DLD1 (cell line): ENCODE results near the gene VWC2L.

Source experiments
- in situ Hi-C: cut with HindIII; loops from 2 replicates; pipeline ENCODE4 v1.10.0; 2017; ENCODE audit warnings: low sequenced_read_pairs

VWC2L gene

DNA sequence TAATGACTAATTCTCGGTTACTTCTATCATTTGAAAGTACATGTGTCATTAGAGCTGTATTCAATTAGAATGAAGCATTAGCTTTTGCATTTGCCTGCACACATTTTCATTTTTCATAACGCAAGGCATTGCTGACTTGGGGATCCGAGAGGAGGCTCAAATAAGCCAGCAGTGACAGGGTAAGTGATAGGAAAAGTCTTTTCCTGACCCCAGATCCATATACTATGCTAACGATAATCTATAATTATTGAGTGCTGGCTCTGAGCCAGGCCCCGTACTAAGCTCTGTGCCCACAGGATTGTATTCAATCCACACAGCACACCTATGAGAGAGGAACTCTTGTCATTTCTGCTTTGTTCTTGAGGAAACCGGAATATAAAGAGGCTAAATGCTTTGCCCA is 168.2 kb downstream of the VWC2L start:
- in situ Hi-C loops: no loop called here

DNA sequence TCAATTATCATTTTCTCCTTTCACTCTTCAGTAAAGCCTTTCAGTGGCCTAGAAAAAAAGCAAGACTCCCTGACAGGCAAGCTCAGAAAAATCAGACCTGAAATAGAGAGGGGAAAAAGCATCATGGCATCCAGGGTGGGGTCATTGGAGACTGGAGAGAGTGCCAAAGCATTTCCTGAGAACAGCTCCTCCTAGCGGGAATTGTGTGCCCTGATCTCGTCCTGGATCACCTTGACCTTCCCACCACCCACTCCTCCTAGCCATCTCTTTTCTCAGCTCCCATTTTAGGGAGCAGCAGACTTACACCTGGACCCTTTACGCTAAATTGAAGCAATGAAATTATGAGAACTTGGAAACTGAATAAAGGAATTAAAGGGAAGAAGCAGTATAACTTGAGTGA is 176.6 kb downstream of the VWC2L start:
- in situ Hi-C loops: no loop called here

DNA sequence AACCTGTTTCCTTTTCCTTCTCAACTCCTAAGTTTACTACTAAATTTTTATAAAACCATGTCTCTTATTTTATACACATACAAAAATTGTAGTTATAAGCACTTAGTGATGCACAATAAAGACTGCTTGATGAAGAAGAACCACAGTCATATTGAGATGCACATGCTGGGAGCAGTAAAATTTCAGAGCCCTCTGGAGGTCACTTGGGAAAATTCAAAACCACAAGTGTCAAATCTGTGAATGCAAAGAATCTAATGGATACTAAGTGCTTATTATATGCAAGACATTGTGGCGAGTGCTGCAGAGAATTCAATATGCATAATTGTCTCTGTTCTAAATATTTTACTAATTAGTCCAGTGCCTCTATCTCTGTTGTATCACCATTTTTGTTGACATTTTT is 180.5 kb downstream of the VWC2L start:
- in situ Hi-C loops: no loop called here

DNA sequence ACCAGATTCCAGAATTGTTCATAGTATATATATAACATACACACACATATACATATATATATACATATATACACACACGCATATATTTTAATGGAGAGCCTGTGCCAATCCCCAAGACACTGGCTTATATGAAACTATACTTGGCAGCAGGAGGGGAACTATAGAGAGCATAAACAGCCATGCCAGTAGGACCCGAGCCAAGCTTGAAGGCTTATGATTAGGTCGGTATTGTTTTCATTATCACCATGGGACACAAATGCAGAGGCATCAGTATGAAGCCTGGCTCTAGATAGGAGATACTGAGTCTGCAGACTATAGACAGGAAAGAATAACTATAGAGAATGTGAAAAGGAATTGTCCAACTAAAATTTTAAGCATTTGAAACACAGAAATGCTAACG is 181.2 kb downstream of the VWC2L start:
- in situ Hi-C loops: no loop called here

DNA sequence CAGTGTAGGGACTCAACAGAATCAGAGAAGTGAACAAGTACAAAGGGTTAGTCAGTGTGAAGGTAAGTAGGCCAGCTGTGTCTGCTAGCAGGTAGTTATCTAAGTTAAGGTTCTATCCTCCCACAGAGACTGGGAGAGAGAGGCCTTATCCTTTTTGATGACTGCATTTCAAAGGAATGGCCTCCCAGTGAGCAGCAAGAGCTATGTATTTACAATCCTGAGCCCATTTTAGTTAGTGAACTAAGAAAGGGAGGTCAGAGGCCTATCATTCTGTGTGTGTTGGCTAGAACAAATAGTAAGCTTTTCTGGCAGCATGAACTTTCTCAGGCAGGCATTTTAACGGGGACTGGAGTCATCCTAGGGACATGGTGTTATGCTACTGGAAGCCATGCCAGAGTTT is 182.9 kb downstream of the VWC2L start:
- in situ Hi-C loops: no loop called here

DNA sequence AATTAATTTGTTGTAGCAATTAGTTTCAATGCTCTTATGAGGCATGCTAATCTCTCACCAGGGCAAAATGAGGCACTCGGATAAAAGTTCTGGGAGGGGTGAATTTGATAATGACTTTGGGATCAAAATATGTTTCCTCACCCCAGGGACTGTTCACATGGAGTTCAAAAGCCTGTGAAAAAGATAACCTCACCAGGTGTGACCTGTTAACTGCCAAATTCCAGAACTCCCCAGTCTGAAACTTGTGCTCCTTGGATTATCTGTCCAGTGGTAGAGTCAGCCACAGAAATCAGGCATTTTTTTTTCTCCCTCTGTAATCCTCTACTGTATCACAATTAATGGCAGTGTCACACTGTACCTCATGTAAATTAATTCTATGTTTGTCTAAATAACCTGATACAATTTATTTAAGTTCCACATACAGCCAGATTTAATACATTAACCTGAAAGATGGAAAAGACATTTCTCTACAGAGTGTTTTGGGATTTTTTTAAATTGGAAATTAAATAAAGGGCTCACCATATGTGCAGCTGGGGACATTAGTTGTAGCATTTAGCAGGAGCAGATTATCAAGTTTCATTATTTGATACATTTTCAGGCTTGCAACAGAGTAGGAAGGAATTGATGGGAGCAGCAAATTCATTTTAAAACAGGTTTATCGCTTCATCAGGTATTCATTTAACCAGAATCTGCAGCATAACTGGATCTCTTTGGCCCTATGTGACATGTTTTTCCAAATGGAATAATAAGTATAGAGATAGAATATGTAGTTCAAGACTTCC is 191.2 kb downstream of the VWC2L start:
- in situ Hi-C loops: no loop called here

DNA sequence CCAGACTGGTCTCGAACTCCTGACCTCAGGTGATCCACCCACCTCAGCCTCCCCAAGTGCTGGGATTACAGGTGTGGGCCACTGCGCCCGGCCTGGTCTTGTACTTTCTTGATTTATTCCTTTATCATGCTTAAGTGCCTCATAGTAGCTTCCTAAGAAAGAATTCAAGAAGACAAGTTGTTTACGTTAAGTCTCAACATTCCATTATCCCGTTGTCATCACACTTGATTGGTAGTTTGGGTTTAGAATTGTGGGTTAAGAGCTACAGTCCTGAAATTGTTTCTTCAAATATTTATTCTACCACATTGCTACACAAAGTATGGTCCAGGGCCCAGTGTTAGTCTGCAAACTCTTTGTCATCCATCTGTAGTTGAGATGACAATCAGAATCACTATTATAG is 194.0 kb downstream of the VWC2L start:
- in situ Hi-C loops: no loop called here

DNA sequence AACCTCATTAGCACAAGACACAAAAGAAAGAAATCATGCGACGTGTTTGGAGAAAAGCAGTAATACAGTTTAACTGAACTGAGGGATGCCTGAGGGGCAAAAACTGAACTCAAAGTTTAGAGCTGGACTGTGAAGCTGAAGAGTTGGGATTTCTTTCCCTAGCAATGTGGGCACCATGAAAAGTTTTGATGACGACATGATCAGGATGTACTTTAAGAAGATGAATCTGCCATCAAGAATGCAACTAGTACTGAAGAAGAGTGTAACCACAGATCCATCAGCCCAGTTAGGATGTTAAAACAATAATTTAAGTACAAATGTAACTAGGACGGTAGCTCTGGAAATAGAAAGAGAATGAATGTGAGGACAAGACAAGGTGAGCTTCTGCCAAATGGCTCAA is 196.2 kb downstream of the VWC2L start:
- in situ Hi-C loops: no loop called here

DNA sequence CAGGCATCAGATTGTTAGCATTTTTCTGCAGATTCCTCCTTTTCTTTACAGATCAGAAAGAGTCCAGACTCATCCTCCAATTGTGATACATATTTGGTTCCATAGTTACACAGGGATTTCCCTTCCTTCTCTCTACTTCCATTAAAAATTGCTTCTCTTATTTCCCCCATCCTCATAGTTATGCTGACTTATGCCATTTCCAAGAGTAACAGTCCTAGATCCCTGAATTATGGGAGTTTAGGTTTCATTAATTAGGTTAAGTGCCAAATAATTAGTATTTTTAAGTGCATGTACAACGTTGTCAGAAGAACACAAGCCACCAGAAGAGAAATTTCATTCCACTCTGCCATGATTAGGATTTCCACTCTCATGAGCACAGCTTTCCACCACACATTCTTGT is 200.2 kb downstream of the VWC2L start:
- in situ Hi-C loops: no loop called here

DNA sequence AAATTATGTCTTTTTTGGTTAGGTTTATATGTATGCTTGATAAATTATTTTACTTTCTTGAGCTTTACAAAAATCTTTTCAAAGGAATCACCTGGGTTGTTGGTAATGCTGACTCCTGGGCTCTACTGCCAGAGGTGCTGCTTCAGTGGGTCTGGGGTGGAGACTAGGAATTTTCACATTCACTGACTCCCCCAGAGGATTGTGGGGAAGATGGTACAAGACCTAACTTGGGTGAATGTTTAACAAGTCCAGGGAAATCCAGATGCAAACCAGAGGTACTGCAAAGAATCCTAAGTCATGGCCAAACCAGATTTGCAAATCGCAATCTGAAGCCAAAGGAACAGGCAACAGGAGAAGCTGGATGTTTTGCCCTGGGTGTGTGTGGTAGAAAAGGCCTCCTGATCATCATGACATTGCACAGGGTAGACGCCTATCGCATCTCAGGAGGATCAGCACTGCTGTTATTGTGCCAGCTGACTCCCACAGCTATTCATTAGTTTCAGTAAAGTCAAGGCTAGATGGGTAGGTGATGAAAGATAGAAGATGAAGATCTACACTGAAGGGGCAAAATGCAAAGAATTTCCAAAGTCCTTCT is 213.4 kb downstream of the VWC2L start:
- in situ Hi-C loops: no loop called here

DNA sequence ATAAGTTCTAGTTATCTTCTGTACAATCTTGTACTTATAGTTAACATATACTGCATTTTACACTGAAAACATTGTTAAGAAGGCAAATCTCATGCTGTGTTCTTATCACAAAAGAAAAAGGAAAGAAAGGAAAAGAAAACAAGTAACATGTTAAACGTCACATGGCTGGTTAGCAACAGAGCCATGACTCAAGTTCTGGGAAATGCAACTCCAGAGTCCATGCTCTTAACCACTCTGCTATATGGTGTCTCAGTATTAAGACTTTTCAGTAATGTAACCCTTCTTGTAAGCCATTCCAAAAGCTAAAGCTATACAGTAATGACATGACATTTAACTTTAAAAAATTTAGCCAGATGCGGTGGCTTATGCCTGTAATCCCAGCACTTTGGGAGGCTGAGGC is 217.2 kb downstream of the VWC2L start:
- in situ Hi-C loops: no loop called here
